NOMO-1 treated with DMSO at 0.1 percent for 48 hours (cell line): ENCODE data around the gene RITA1.
A peak's percentile ranks its signal among the peaks of the same experiment; 100 is the strongest.
"Not testable (repeated sequence)": the region's sequence is repeated elsewhere in the genome, so short reads cannot be mapped to it uniquely, and the experiment has no call there.

Source experiments
- DNase-seq: peaks from one replicate; lab custom pipeline; 2025; ENCODE audit not compliant: unreplicated experiment; lab: John Stamatoyannopoulos, UW

Gene RITA1

DNA sequence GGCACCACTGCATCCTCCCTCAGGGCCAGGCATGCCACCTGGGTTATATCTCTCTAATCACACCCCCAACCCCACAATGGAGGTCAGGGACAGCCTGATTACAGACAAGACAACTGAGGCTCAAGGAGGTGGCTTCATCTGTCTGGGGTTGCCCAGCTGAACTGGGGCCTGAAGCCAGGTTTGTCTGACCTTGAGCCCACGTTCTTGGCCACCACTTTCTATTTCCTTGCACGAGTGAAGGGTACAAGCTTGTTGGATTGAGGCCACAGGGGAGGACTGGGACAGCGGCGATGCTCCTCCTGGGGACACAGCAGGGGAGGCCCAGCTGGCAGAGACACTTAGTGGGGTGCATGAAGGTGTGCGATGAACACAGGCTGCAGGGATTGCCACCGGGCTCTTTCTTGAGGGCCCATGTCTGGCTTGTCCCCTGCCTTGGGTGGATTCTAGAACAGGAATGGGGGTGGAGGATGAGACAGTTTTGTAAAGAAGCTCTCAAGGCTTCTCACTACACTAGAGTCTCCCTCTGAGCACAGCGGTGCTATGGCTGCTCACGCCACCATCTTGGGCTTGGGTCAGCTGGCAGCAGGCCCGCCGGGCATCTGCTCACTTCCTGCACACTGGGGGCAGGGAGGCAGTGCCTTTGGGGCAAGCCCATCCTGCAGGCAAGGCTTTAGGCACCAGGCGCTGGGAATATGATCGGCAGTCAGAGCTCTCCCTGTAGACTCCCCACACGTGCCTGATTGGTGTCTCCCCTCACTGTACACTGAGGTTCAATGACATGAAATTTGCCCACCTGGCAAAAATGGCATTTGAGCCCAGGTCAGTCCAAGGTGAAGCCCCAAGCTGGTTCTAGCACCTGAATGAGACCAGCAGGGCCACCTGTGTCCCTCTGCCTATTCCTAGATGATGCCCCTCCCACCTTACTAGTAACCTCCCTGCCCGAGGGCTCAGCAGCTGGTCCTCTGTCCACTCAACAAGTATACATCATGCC is 16.0 kb downstream of the RITA1 start:
- no peak for DNase-seq

DNA sequence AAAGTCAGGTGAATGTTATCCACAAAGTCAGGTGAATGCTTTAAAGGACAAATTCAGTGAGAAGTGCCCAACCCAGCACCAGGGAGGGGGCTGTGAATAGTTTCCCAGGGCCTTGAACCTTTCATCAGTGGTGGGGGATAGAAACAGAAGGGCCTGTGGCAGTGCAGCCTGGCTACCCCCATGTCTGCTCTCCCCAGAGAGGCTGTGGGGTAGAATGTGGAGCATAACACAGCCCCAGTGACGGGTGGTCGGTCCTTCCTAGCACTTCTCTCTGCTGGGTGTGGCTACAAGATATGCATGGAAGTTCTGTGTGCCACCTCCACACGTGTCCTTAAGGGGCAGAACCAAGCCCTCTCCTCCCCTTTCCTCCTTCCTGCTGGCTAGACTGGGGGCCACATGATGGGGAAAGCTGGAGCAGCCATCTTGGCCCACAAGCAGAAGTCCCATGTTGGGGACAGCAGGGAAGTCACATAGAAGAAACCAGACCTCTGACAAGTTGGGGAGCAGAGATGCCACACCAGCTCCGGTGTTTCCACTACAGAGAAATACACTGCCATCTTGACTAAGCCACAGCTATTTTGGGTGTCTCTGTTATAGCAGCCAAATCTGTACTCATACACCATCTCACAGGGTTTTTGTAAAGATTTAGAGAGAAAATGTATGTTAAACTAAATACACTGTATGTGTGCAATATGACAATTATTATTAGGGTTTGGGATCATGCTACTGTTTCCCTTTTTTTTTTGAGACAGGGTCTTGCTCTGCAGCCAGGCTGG is 17.0 kb downstream of the RITA1 start:
- DNase-seq = no peak

DNA sequence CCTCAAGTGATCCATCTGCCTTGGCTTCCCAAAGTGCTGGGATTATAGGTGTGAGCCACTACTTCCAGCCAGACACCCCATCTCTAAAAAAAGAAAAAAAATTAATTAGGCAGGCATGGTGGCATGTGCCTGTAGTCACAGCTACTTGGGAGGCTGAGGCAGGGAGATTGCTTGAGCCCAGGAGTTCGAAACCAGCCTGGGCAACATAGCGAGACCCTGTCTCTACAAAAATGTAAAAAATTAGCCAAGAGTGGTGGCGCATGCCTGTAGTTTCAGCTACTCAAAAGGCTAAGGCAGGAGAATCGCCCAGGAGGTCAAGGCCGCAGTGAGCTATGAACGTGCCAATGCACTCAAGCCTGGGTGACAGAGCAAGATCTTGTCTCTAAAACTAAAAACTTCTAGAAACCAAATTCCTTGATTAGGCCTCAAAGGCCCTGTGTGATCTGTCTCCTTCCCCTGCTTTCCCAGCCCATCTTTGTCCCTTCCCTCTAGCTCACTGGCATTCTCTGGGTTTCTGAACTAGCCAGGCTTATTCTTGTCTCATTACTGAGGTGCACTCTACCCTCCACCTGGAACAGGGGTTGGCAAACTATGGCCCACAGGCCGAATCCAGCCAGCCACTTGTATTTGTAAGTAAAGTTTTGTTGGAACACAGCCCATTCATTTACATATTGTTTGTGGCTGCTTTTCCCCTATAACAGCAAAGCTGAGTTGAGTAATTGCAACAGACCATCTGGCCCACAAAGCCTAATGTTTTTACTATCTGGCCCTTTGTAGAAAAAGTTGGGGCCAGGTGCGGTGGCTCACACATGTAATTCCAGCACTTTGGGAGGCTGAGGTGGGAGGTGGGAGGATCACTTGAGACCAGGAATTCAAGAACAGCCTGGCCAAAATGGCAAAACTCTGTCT is 18.6 kb downstream of the RITA1 start:
- DNase-seq = peak; percentile 48

DNA sequence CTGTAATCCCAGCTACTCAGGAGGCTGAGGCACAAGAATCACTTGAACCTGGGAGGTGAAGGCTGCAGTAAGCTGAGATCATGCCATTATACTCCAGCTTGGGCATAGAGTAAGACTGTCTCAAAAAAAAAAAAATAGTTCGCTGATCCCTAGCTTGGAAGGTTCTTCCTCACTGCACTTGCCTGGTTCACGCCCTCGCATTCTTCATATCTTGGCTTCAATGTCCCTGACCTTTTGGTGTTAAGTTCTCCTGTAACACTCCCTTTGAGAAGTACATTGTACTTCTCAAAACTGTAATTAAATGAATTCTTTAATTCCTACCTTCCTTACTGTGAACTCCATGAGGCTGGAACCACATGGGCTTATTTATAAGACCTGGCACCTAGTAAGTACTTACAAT is 19.3 kb downstream of the RITA1 start:
- DNase-seq = no peak

DNA sequence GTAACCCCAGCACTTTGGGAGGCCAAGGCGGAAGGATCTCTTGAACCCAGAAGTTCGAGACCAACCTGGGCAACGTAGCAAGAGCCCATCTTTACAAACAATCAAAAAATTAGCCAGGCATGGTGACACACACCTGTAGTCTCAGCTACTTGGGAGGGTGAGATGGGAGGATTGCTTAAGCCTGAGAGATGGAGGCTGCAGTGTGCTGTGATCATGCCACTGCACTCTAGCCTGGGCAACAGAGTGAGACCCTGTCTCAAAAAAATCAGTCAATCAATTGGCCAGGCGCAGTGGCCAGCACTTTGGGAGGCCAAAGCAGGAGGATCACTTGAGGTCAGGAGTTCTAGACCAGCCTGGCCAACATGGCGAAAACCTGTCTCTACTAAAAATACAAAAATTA is 21.3 kb downstream of the RITA1 start:
- DNase-seq = not testable (repeated sequence)

DNA sequence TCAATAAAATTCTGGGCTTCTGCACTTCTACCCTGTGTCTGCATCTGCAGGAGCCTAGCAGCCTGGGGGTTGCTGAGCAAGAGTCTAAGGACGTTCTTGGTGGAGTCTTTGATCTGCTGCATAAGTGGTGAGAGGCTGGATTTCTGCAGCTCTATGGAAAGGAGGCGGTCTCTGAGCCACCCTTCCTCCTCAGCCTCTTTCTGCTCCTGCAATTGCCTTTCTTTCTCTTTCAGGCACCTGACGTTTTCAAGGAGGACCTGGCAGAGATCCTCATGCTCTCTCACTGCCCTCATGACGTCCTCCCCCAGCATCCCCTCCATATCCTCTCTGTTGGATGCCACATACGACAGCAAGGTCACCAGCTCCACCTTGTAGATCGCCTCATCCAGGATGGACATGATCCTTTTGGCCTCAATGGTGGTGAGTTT is 22.1 kb downstream of the RITA1 start:
- DNase-seq = peak; percentile 38

DNA sequence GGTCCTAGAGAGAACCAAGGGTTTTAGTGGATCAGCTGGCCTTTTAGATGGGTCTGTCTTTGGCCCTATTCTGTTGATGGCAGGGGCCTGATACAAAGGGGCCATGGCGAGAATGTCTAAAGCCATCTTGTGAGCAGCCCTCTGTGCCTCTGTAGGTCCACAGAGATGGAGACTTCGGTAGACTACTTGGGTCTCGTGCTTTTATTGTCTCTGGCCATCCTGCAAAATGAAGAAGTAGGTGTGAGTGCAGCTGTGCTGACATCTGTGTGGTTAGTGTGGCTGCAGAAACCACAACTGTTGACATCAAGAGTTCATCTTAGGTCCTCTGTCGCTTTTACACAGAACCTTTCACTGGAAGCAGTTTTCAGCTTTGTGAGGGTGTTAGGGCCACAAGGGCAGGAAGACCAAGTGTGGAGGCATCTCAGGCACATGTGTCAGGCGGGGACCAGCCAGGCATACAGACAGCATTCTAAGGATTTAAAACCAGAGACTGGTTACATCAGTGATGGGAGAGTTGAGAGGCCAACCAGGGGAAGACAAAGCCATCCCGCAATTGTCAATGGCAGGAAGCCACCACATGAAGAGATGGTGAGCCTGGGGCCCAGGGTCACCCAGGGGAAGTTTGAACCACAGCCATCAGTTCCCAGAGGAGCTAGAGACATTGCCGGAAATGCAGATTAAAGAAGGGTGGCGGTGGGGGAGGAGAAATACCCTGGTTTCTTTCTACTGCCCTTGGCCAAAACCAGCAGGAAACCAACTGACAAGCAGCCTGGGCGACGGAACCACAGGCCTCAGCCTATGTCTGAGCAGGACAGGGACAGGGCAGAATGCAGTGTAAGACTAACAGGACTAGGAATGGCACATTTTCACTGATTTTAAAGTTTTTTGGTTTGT is 22.8 kb downstream of the RITA1 start:
- DNase-seq = peak; percentile 97

DNA sequence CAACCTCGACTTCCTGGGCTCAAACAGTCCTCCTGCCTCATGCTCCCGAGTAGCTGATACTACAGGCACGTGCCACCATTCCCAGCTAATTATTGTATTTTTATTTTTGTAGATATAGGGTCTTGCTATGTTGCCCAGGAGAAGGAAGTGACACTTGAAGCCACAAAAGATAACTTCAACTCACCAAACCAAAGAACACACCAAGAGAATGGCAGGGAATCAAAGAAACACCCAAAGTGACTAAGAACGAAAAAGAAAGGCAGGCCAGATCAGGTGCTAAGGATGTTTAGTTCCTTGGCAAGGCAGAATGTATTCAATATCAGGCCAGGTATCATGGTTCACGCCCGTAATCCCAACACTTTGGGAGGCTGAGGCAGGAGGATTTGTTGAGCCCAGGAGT is 25.6 kb downstream of the RITA1 start:
- DNase-seq = no peak

DNA sequence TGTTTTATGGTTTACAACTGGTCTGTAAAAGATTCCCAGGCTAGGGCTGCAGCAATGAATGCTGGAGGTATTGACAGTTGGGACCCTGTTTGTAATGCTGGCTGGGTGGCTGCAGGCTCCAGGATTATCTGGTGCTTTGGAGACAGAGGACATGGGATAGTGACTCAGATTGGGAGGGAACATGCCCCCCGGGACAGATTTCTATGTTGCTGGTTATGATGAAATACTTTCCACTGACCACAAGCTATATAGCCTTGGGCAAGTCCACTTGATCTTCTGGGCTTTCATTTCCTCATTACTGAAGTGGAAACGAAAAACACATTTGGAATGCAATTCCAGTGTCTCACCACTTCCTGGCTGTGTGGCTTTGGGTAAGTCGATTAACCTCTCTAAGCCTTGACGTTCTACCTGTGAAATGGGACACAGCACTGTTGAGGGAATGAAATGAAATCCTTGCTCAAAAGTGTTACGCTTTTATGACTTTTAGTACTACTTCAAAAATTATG is 29.4 kb downstream of the RITA1 start:
- peak; percentile 97 for DNase-seq

DNA sequence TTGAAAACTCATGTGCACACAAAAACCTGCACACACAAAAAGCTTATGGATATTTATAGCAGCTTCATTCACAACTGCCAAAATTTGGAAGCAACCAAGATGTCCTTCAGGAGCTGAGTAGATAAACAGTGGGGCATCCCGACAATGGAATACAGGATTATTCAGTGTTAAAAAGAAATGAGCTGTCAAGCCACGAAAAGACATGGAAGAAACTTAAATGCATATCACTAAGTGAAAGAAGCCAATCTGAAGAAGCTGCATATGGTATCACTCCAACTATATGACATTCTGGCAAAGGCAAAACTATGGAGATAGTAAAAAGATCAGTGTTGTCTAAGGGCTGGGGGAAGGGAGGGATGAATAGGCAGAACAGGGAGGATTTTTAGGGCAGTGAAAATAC is 30.5 kb downstream of the RITA1 start:
- no peak for DNase-seq

DNA sequence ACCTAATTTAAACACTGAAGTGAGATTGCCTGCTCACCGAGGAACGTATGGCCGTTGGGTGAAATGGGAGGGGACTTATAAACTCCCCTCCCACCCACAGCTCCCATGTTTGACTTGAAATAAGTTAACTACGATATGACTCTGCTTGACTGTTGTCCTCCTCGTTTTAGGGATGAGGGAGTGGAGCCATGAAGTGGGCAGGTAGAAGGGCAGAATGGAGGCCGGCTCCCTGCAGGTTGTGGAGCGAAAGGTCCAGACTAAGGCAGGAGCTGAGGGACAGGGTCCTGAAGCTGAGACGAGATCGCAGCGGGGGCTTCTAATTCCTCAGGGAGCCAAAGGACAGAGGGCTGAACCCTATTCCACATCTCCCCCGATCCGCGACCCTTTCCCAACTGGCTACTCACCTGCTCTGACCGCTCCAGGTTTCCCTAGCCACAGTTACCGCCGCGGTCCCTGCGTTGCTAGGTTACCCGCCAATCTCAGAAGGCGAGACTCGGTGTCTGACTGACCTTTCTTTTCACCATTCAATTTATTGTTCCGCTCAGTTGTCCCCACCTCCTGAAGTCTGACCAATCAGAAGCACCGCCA is 35.2 kb downstream of the RITA1 start:
- DNase-seq = no peak

DNA sequence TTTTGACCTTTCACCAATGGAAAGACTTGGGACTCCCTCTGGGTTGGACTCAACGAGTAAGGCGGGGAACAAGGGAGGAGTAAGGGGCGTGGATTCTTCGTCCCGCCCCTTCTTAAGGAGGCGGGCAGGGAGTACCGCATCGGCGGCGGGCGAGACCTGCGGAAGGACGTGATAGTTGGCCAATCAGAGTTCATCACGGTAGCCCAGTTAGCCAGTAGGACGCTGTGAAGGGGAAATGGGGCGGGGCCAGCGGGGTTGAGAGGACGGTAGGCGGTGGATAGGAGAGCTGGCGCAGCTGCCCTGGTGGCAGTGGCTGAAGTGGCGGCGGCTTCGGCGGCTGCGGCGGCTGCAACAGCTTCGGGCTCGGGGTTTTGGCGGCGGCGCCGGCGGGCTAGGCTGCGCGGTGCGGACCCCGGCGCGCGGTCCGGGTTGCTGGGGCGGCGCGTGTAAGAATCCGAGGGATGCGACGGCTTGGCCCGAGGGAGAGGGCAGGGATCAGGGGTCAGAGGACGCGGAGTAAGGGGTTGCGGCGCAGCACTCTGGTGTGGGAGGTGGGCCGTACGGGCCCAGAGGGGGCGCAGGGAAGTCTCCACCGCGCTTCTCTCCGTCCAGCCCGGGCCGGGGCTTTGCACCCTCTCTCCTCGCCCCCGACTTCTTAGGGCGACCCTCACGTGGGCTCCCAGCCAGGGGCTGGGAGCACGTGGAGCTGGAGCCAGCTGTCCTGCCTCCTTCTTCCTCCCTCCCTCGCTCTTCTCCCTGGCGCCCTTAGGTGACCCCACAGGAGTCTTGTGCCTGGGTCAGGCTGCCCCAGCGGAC is 35.9 kb downstream of the RITA1 start, which contains the start of gene TPCN1:
Gene TPCN1, plus strand, starts transcription at position 284 of the 816 bp plus-strand sequence. CDS start 5,389 bp downstream, outside the sequence.
- DNase-seq = peak; percentile 100

DNA sequence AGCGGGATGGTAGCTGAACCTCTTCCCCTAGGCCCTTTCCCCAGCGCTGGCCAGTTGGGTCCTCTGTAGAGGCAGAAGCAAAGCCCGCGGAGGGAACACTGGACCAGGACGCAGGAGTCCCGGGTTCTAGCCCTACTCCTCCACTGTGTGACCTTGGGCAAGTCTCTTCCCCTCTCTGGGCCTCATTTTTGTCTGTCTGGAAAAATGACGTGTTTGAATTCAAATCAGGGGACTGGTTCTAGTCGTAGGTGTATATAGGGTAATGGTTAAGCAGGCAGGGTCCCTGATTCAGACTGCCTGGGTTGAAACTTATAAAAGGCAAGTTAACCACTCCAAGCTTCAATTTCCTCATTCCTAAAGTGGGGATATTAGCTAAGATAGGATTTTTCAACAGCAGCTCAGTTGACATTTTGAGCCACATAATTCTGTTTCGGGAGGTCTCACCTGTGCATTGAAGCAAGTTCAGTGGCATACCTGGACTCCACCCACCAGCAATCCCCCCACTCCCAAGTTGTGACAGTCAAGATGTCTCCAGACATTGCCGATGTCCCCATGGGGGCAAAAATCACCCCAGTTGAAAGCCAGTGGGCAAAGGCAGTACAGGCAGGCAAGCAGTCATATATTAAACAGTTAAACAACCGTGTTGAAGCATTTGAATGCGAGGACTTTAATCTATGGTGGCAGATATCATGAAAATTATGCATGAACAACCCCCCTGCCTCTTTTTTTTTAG is 36.6 kb downstream of the RITA1 start:
- peak; percentile 10 for DNase-seq

DNA sequence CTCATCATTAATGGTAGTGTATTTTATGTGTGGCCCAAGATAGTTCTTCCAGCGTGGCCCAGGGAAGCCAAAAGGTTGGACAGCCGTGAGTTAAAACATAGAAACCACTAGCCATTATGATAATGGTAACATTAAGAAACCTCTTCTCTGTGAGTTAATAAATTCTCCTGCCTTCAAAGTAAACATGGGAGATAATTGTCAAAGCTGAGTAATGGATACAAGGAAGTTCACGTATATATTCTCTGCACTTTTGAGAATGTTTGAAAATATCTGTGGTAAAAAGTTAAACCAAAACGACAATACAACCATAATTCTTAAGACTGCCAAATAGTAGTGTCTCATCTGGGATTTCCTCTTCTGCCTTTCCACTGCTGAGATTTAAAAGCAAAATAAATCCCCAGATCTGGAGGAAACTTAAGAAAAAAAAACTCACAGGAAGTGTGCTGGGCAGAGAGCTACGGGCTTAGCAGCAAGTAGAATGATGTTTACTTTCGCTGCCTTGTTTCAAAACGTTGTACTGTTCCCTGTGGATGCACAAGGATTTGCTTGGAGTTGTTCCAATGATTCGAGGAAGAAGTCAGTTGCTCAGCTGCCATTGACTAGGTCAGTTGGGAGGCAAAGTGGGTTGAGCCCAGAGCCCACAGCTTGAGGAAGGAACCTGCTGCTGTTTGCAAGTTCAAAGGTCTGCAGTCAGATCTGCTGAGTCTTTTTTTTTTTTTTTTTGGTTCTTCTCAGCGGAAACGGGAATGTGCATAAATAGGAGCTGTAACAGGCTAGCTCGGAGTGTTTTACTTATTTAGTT is 37.4 kb downstream of the RITA1 start:
- DNase-seq = peak; percentile 41

DNA sequence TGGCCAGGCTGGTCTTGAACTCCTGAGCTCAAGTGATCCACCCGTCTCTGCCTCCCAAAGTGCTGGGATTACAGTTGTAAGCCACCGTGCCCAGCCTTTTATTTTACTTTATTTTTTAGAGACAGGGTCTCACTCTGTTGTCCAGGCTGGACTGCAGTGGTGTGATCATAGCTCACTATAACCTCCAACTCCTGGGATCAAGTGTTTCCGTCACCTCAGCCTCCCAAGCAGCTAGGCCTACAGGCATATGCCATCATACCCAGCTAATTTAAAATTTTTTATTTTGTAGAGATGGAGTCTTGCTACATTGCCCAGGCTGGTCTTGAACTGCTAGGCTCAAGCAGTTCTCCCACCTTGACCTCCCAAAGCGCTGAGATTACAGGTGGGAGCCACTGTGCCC is 39.4 kb downstream of the RITA1 start:
- no peak for DNase-seq

DNA sequence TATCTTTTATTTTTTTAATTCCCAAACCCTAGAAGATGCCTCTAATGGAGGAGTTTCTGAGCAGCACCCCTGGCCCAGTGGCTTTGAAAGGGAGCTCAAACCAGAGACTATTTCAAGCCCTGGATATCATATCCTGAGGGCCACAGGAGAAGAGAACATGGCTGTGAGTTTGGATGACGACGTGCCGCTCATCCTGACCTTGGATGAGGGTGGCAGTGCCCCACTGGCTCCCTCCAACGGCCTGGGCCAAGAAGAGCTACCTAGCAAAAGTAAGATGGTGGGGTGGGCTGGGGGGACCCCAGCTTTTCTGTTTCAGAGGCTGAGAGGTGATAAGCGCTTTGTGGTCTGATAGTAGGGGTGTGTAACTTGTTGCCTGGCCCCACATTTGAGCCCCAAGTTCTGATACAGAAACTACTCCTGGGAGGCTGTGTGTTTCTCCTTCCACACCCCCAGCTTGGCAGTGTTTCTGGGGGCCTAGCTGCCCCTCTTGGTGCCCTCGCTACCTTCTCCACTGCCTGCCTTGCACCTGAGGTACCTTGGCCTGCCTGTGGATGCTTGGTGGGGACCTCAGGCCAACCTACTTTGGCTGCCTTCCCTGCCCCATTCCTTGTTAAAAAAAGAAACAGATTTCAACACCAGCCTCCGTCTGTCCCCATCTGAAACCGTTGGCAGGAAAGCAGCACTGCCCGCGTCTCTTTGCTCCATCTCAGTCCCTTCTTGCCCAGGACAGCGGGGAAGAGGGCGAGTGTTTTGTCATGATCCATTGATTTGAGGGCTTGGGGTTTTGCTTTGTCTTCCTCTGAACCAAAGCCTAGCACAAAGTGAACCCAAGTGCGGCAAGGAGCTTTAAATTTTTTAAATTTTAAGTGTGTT is 41.4 kb downstream of the RITA1 start:
- DNase-seq = peak; percentile 12
